ENCODE data around the gene DYNC2H1.

The DYNC2H1 gene

GRCh38 chr11:103317118-103317517 lies 207.9 kb downstream of the DYNC2H1 start:
- H4K20me1 ChIP-seq (ENCODE audit: insufficient read depth) = no peaks in the 10 kb centered on the region
- H3K27me3 ChIP-seq (ENCODE audit: insufficient read depth, low read depth) = no peaks in the 10 kb centered on the region
- H3K36me3 ChIP-seq (ENCODE audit: insufficient read depth) = no peaks in the 10 kb centered on the region
- no peaks in the 10 kb centered on the region for H3K79me2 ChIP-seq (ENCODE audit: insufficient read depth, low read depth)
- H3K4me3 ChIP-seq (IDR thresholded peaks at IDR 0.05; ENCODE audit: insufficient read depth, low read depth, low read length) = no peak overlapping the region
- H3K9ac ChIP-seq = no peak overlapping the region
- H3K27ac ChIP-seq = no peak overlapping the region
- no peak overlapping the region for H2AFZ ChIP-seq (ENCODE audit: low read depth)
- no peak overlapping the region for H3K4me2 ChIP-seq
- TF ChIP-seq CTCF (conservative IDR thresholded peaks at IDR 0.05; ENCODE audit: low read depth, low read length) = no peak
- H3K4me1 ChIP-seq (ENCODE audit: low read depth, poor library complexity, severe bottlenecking) = no peaks in the 10 kb centered on the region

DNA sequence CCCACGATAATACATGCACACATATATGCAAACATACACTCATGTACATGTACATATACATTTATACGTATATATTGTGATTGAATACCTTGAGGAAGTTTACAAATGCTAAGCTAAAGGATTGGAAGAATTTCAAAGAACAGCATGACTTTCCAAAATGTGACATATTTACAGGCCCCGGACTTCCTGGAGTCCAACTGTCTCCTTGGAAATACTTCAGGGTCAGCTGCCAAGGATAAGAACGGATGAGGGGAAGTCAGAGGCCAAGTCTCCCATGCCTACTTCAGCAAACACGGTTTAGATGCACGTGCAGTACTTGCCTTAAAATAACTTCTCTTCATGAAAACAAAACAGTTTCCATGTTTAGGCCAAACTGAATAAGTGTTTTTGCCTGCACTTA lies 213.6 kb downstream of the DYNC2H1 start:
- no peak for TF ChIP-seq CTCF (conservative IDR thresholded peaks at IDR 0.05; ENCODE audit: low read depth, low read length)
- no peaks in the 10 kb centered on the region for H3K36me3 ChIP-seq (ENCODE audit: insufficient read depth)
- H3K9ac ChIP-seq = no peak overlapping the region
- no peak overlapping the region for H3K4me3 ChIP-seq (IDR thresholded peaks at IDR 0.05; ENCODE audit: insufficient read depth, low read depth, low read length)
- no peaks in the 10 kb centered on the region for H4K20me1 ChIP-seq (ENCODE audit: insufficient read depth)
- no peak overlapping the region for H3K27ac ChIP-seq
- H3K4me2 ChIP-seq = no peak overlapping the region
- H3K27me3 ChIP-seq (ENCODE audit: insufficient read depth, low read depth) = no peaks in the 10 kb centered on the region
- H3K4me1 ChIP-seq (ENCODE audit: low read depth, poor library complexity, severe bottlenecking) = no peaks in the 10 kb centered on the region
- H2AFZ ChIP-seq (ENCODE audit: low read depth) = no peak overlapping the region
- no peaks in the 10 kb centered on the region for H3K79me2 ChIP-seq (ENCODE audit: insufficient read depth, low read depth)

DNA sequence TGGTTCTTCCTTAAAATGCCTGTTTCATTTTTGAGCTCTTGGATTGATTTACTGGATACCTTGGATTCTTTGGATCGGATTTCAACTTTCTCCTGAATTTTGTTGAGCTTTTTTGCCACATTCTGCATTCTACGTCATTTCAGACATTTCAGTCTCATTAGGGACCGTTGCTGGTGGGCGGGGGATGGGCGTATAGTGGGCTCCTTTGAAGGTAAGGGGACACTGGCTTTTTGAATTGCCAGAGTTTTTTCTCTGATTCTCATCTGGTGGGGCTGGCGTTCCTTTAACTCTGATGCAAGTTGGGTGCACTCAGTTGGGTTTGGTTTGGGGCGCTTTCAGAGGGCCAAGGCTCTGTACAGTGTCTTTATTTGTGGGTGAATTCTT lies 216.5 kb downstream of the DYNC2H1 start:
- Histone ChIP-seq H3K4me3 (IDR thresholded peaks at IDR 0.05; ENCODE audit: insufficient read depth, low read depth, low read length) (no peak overlapping the region), H3K4me2 (no peak overlapping the region; the same call in 1 of the 2 replicates), H3K27me3 (ENCODE audit: insufficient read depth, low read depth) (no peaks in the 10 kb centered on the region), H3K9ac (no peak overlapping the region), H3K79me2 (ENCODE audit: insufficient read depth, low read depth) (no peaks in the 10 kb centered on the region), H2AFZ (ENCODE audit: low read depth) (peak overlapping the region; percentile 30; the same call in 1 of the 2 replicates), H4K20me1 (ENCODE audit: insufficient read depth) (no peaks in the 10 kb centered on the region), H3K36me3 (ENCODE audit: insufficient read depth) (no peaks in the 10 kb centered on the region), H3K27ac (no peak overlapping the region), H3K4me1 (ENCODE audit: low read depth, poor library complexity, severe bottlenecking) (no peaks in the 10 kb centered on the region)
- no peak; the same call in 1 of the 2 replicates for TF ChIP-seq CTCF (conservative IDR thresholded peaks at IDR 0.05; ENCODE audit: low read depth, low read length)

DNA sequence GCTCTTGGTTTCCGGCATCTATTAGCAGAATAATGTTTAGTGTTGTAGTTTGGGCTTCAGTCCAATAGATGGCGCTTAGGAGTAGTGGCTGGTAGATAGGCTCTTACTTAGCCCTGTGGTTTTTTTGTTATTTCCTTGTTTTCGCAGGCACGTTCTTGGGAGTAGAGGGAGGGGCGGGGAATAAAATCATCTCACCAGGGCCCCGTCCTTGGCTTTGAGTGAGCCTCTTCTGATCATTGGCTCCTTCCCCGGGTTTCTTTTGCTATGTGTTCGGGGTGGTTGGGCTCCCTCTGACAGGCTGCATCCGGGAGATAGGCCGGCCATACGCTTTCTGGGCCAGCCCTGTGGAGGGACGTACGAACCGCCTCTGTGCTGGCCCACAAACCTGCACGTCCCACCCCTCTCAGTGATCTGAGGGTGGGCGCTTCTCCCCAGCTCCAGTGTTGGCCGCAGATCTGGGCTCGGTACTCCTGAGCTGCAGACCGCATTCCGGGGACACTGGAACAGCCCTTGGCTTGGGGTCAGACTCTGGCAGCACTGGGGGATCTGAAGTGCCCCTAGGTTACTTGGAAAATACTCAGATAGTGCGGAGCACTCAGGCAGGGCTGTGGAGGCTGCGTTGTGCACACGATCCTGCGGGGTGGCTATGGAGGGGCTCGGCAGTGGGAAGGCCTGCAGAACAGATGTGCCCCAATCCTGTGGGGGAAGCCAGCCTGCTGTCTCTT lies 217.0 kb downstream of the DYNC2H1 start:
- H4K20me1 ChIP-seq (ENCODE audit: insufficient read depth) = no peaks in the 10 kb centered on the region
- no peak overlapping the region for H3K4me3 ChIP-seq (IDR thresholded peaks at IDR 0.05; ENCODE audit: insufficient read depth, low read depth, low read length)
- peak overlapping the region; percentile 30; the same call in 1 of the 2 replicates for H2AFZ ChIP-seq (ENCODE audit: low read depth)
- H3K27ac ChIP-seq = no peak overlapping the region
- no peaks in the 10 kb centered on the region for H3K4me1 ChIP-seq (ENCODE audit: low read depth, poor library complexity, severe bottlenecking)
- H3K9ac ChIP-seq = no peak overlapping the region
- H3K4me2 ChIP-seq = no peak overlapping the region; the same call in 1 of the 2 replicates
- H3K27me3 ChIP-seq (ENCODE audit: insufficient read depth, low read depth) = no peaks in the 10 kb centered on the region
- H3K36me3 ChIP-seq (ENCODE audit: insufficient read depth) = no peaks in the 10 kb centered on the region
- no peaks in the 10 kb centered on the region for H3K79me2 ChIP-seq (ENCODE audit: insufficient read depth, low read depth)
- peak; percentile 66; the same call in 1 of the 2 replicates for TF ChIP-seq CTCF (conservative IDR thresholded peaks at IDR 0.05; ENCODE audit: low read depth, low read length)

Data from KMS-11 (cell line).